HUES64 (cell line): ENCODE data around the gene TEX2.

Experiments
- H3K27ac ChIP-seq: 2 replicates; pipeline ENCODE4 v1.7.0; 2013; ENCODE audit warnings: low read depth, low read length, inconsistent platforms
- H3K27me3 ChIP-seq: 2 replicates; pipeline ENCODE4 v1.6.1; 2013; ENCODE audit warnings: mild to moderate bottlenecking, low read length; ENCODE audit not compliant: insufficient read depth
- H3K36me3 ChIP-seq: 2 replicates; pipeline ENCODE4 v1.6.1; 2013; ENCODE audit warnings: mild to moderate bottlenecking, low read length; ENCODE audit not compliant: insufficient read depth
- H3K4me1 ChIP-seq: 2 replicates; pipeline ENCODE4 v1.6.1; 2013; ENCODE audit warnings: mild to moderate bottlenecking, low read length, moderate library complexity; ENCODE audit not compliant: insufficient read depth
- H3K4me3 ChIP-seq: 2 replicates; pipeline ENCODE4 v1.5.1; 2013; ENCODE audit warnings: mild to moderate bottlenecking, low read length, moderate library complexity
- H3K9ac ChIP-seq: 2 replicates; pipeline ENCODE4 v1.6.1; 2013; ENCODE audit warnings: mild to moderate bottlenecking, low read depth, low read length
- H3K9me3 ChIP-seq: 2 replicates; pipeline ENCODE4 v1.6.1; 2013; ENCODE audit warnings: low read depth, low read length; ENCODE audit not compliant: insufficient read depth
- WGBS: fragments of 150-250, 120-280 bp; methylation state at CpG from one replicate; pipeline ENCODE4 v1.1.7; 2013; ENCODE audit warnings: missing lambda C conversion rate; 5-methylcytosine and 5-hydroxymethylcytosine counted together

TEX2 gene

GRCh38 chr17:64099543-64099942 is 163.5 kb downstream of the TEX2 start:
- no peaks in the 10 kb centered on the region for H3K27me3 ChIP-seq
- H3K9ac ChIP-seq: no peak overlapping the region
- no peak overlapping the region for H3K27ac ChIP-seq
- no peaks in the 10 kb centered on the region for H3K36me3 ChIP-seq
- peaks cover 3% of the 10 kb centered on the region; the same call in 1 of the 2 replicates for H3K4me1 ChIP-seq
- no peak overlapping the region for H3K4me3 ChIP-seq
- 88% methylated on average over 6 of the region's 6 CpGs for WGBS
- H3K9me3 ChIP-seq: no peaks in the 10 kb centered on the region
